GM18526 (cell line): ENCODE measurements around the gene CALML6.

Experiments
- POLR2A ChIP-seq: IDR thresholded peaks from 3 replicates; pipeline ENCODE4 v1.6.1; 2011; ENCODE audit not compliant: insufficient read length; ENCODE audit errors: extremely low read depth

The CALML6 gene, protein sequence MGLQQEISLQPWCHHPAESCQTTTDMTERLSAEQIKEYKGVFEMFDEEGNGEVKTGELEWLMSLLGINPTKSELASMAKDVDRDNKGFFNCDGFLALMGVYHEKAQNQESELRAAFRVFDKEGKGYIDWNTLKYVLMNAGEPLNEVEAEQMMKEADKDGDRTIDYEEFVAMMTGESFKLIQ

GRCh38 chr1:1914971-1915692, at the start of gene CALML6:
Gene CALML6, plus strand, starts transcription at chr1:1915260. Its CDS starts 21 bp downstream, at chr1:1915281.
- no peak for TF ChIP-seq POLR2A

DNA sequence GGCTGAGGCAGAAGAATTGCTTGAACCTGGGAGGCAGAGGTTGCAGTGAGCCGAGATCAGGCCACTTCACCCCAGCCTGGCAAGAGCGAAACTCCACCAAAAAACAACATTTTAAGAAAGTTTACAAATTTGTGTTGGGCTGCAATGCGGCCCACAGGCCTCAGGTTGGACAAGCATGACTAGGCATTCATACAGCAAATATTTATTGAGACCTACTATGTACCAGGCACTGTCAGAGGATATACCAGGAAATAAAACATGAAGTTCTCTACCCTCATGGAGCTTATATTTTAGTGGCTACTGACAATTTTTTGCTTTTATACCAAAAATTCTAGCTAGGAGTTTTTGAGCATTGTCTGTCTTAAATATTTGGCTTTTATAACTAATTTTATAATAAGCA, 47.9 kb upstream of the CALML6 start:
- no peak for TF ChIP-seq POLR2A

DNA sequence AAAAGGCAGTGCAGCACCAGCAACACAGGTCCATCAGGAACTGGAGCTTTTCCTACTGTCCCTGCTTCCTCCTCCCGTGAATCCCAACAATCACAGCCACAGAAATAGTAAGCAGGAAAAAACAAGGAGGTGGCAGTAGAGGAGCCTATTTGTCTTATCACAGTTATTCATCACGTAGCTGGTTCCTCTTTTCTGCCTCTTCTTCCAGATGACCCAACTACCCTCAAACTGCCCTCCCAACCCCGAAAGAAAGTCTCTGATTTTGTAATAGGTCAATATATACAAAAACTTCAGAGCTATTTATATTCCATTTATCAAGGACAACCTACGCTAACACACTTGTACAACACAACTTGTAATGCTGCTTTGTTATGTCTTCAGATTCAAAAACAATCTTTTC, 45.6 kb upstream of the CALML6 start:
- TF ChIP-seq POLR2A, result no peak

DNA sequence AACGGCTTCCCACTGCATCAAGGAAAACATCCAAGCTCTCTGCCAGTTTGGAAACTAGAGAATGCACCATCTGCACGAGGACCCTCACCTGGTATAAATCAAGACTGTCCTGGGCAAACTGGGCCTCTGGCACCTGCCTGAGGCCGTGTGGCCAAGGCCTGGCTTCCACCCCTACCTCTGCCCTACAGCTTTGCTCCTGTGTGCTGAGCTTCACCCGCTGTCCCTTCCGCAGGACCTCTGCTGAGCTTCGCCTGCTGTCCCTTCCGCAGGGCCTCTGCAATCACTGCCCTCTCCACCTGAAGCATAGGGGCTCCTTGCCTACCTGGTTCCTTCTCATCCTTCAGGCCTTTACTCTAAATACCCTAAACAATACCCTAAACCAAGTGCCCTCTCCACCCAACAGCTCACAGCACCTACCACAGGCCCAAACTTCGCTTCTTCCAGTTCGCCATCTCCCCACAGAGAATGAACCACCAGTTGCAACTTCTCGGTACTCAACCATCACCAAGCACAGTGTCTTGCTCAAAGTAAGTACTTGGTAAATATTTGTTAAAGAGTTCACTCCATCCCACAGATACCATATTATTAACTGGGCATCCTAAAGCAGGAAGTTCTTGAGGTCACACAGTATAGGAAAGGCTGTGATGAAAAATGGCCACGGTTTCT, 42.6 kb upstream of the CALML6 start:
- no peak for TF ChIP-seq POLR2A

- TF ChIP-seq POLR2A, result no peak
These were observed 41.9 kb upstream of the CALML6 start for GRCh38 chr1:1873186-1873585.

DNA sequence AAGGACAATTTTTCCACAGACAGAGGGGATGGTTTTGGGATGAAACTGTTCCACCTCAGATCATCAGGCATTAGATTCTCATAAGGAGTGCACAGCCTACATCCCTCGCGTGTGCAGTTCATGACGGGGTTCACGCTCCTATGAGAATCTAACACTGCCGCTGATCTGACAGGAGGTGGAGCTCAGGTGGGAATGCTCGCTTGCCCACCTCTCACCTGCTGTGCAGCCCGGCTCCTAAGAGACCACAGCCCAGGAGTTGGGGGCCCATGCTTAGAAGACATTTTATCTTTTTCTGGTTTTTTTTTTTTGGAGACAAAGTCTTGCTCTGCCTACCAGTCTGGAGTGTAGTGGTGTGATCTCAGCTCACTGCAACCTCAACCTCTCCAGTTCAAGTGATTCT, 40.2 kb upstream of the CALML6 start:
- no peak for TF ChIP-seq POLR2A

DNA sequence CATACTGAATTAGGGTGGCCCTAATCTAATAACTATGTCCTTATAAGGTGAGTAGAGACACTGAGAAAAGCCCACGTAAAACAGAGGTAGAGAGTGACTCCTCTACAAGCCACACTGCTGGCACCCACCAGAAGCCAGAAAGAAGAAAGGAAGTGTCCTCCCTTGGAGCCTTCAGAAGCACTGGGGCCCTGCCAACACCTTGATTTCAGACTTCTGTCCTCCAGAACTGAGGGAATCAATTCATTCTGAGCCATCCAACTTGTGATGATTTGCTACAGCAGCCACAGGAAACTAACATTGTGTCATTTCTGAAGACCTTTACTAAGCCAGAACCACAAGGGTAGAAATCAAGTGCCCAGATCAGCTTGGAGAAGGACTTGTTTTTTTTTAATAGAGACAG, 39.1 kb upstream of the CALML6 start:
- no peak for TF ChIP-seq POLR2A

DNA sequence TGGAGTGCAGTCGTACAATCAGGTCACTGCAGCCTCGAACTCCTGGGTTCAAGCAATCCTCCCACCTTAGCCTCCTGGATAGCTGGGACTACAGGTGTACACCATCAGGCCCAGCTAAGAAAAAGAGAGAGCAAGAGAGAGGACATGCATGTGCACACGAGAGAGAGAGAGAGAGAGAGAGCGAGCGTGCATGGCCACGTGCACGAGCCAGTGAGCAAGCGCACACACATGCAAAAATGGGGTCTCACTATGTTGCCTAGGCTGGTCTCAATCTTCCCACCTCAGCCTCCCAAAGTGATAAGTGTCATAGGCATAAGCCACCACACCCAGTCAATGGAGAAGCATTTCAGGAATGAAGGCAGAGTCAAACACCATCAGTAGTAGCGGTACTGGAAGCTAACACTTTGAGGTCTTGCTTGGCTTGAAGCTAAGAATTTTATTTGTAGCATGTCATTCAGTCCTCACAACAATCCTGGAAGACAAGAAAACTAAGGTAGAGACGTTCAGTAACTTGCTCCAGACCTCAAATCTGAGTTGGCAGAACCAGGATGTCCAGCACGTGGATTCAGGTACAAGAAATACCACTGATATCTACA, 38.6 kb upstream of the CALML6 start:
- no peak for TF ChIP-seq POLR2A

GRCh38 chr1:1877865-1878436, 37.1 kb upstream of the CALML6 start:
- TF ChIP-seq POLR2A, result no peak

DNA sequence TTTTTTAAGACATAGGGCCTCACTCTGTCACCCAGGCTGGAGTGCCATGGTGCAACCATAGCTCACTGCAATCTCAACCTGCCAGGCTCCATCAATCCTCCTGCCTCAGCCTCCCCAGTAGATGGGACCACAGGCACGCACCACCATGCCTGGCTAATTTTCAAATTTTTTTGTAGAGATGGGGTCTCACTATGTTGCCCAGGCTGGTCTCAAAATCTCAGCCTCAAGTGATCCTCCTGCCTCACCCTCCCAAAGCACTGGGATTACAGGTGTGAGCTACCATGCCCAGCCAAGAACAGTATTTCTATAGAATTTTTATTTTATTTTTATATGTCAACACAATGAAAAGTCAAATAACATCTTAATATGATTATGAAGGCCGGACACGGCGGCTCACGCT, 35.1 kb upstream of the CALML6 start:
- no peak for TF ChIP-seq POLR2A

DNA sequence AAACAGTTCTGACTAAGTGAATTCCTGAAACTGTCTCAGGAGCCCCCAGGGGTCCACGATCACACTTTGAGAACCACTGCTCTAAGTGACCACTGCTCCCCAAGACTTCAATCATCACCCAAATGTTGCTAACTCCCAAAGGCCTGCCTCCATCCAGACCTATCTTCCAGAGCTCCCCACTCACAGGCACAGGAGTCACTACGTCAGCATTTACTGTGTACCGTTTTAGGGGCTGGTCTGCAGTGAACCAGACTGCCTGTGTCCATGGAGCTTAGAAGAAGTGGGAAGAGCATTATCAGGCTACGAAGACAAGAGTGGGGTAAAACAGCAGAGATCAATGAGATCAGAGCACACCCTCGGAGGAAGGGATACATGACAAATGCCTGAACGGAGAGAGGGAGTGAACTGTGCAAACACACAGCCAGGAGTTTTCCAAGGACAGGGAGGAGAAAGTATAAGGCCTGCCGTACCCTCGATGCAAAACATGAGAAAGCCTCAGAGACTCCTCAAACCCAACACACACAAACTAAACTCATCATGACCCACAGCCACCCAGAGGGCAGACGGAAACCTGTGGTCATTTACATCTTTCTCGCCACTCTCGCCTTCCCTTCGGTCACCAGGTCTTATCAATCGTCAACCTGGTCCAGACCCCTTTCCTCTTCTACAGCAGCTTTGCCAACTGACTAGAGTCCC, 34.3 kb upstream of the CALML6 start:
- TF ChIP-seq POLR2A, result no peak

GRCh38 chr1:1881727-1882126, 33.3 kb upstream of the CALML6 start:
- TF ChIP-seq POLR2A, result no peak

DNA sequence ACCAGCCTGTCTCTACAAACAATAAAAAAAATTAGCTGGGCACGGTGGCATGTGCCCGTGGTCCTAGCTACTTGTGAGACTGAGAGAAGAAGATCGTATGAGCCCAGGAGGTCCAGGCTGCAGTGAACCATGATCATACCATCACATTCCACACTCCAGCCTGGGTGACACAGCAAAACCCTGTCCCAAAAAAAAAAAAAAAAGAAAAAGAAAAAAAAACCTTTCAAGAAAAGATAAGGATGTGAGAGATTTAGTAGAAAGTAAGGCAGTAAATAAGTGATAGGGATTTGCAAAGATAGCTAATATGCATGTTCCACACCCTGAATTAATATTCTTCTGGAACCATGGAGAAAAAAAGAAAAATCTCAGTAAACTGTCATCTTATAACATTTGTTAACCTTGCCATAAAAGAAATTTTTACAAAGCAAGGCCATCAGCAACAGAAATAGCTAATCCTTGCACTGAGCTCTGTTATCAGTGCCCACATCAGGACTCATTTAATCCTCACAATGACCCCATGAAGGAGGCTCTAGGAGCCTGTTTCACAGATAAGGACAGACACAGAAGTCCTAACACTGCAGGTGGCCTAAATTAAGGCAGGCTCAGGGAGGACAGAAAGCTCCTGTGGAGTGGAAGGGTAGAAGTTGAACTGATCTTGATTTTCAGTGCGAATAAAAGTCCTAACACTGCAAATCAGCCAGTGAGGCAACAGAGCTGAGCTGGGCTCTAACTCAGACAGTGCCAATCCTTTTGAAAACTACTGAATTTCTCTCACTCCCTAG, 31.8 kb upstream of the CALML6 start:
- TF ChIP-seq POLR2A, result no peak

DNA sequence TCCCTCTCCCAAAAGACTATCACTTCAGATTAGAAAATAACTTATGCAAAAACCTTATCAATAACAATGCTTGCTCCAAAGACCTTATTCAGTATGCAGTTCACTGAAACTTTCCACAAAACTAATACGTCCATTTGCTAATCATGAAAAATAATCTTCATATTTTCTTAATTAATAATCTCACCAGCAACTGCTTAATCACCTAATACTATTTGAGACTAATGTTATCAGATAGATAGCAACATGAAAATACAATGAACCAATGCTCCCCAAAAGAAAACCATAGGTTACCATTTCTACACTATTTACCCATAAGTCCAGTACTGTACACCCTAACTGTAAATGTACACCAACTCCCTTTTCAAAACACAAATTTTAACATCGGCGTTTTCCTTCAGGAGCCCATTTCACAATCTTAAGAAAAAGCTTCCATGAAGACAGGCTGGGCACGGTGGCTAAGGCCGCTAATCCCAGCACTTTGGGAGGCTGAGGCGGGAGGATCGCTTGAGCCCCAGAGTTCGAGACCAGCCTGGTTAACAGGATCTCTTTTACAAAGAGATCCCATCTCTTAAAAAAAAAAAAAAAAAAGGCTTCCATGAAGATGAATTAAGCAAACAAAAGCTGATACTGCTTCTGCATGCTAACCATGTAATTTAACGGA, 25.8 kb upstream of the CALML6 start:
- no peak for TF ChIP-seq POLR2A

- TF ChIP-seq POLR2A, result no peak
These were observed 25.1 kb upstream of the CALML6 start for GRCh38 chr1:1889847-1890505.
